GM12878 (cell line): ENCODE results near the gene ROR2. TPM values are rescaled to one million over a fixed set of nuclear protein-coding genes. Genes with fewer than 3 reads are reported as not detected.

Source experiments
- ATAC-seq: fragments of 200-7000 bp; cut with Tn5 transposase; 3 replicates; pipeline ENCODE4 v1.9.1; 2020; ENCODE audit warnings: mild to moderate bottlenecking, moderate library complexity
- BruUV-seq: library from RNA; stranded (reverse); fragments of 400-500 nt; replicated peaks from 2 replicates; lab custom pipeline; 2021; lab: Mats Ljungman, UMichigan
- CTCF ChIA-PET: fragments of 300-600 bp; sonication (Branson Sonifier 250); formaldehyde crosslinking; extraction: SDS; loops from one replicate; lab custom pipeline; 2021; ENCODE audit warnings: inconsistent platforms; lab: Yijun Ruan, JAX
- POLR2A ChIA-PET: fragments of 350-600 bp; formaldehyde crosslinking; extraction: SDS; loops from one replicate; lab custom pipeline; 2021; ENCODE audit warnings: inconsistent platforms; lab: Charles Lee
- RAD21 ChIA-PET: fragments of 300-600 bp; sonication (Branson Sonifier 250); formaldehyde crosslinking; loops from one replicate; lab custom pipeline; 2023; ENCODE audit warnings: antibody characterized with exemption; ENCODE audit not compliant: unreplicated experiment; lab: Charles Lee
- SMC1A ChIA-PET: fragments of 300-600 bp; sonication (Branson Sonifier 250); formaldehyde crosslinking; loops from one replicate; lab custom pipeline; 2023; ENCODE audit not compliant: unreplicated experiment, uncharacterized antibody; lab: Charles Lee
- DNase-seq: peaks from one replicate; pipeline ENCODE4 v3.0.0-alpha.2; 2011; ENCODE audit warnings: low read depth, low spot score
- FAIRE-seq: peaks from 3 replicates; lab custom pipeline; 2011; peaks lifted over from hg19 to GRCh38; lab: Jason Lieb, UNC
- H2AFZ ChIP-seq: 2 replicates; pipeline ENCODE4 v1.6.0; 2011; ENCODE audit warnings: low read depth, low read length, control low read depth; ENCODE audit not compliant: control insufficient read depth
- H3K27ac ChIP-seq: 2 replicates; pipeline ENCODE4 v1.5.1; 2011; ENCODE audit warnings: control low read depth; ENCODE audit not compliant: control insufficient read depth, insufficient read depth
- H3K27me3 ChIP-seq, 2 experiments: replicated peaks in 1 of 2; 2 replicates each; pipeline versions ENCODE4 v1.6.0 to v1.6.1; 2011; ENCODE audit warnings: low read length in 1 of 2; ENCODE audit not compliant: control insufficient read depth in 2 of 2, insufficient read depth in 2 of 2
- H3K36me3 ChIP-seq, 2 experiments: 2 replicates each; pipeline ENCODE4 v1.5.1; 2011; ENCODE audit warnings: low read length in 1 of 2; ENCODE audit not compliant: control insufficient read depth in 2 of 2, insufficient read depth in 2 of 2
- H3K4me1 ChIP-seq: 2 replicates; pipeline ENCODE4 v1.6.1; 2011; ENCODE audit warnings: mild to moderate bottlenecking, low read length, moderate library complexity, mixed read lengths; ENCODE audit not compliant: control insufficient read depth, insufficient read depth
- H3K4me2 ChIP-seq: 2 replicates; pipeline ENCODE4 v1.6.0; 2011; ENCODE audit warnings: control low read depth; ENCODE audit not compliant: control insufficient read depth, insufficient read depth
- H3K4me3 ChIP-seq: fragments of 200-600 bp; sonication (generic); 2 replicates; pipeline ENCODE4 v1.5.1; 2016
- H3K79me2 ChIP-seq: 2 replicates; pipeline ENCODE4 v1.6.0; 2011; ENCODE audit warnings: low read length; ENCODE audit not compliant: control insufficient read depth, insufficient read depth
- H3K9ac ChIP-seq: 2 replicates; pipeline ENCODE4 v1.8.0; 2011; ENCODE audit warnings: low read length, control low read depth, mixed read lengths; ENCODE audit not compliant: control insufficient read depth, insufficient read depth
- H3K9me3 ChIP-seq: replicated peaks from 3 replicates; pipeline ENCODE4 v1.5.1; 2011; ENCODE audit warnings: mild to moderate bottlenecking, low read length; ENCODE audit not compliant: control insufficient read depth, insufficient read depth
- H4K20me1 ChIP-seq: 2 replicates; pipeline ENCODE4 v1.6.0; 2011; ENCODE audit not compliant: control insufficient read depth, insufficient read depth
- CBX5 ChIP-seq: sonication (generic); IDR thresholded peaks from 2 replicates; pipeline ENCODE4 v1.6.1; 2016; ENCODE audit warnings: low read depth, moderate library complexity, mild to moderate bottlenecking, inconsistent platforms
- CTCF ChIP-seq, 3 experiments: IDR thresholded peaks in 2 of 3; conservative IDR thresholded peaks in 1 of 3; 2 replicates each; pipeline ENCODE4 v1.5.1; 2011; ENCODE audit warnings: low read depth in 3 of 3, low read length in 3 of 3, mild to moderate bottlenecking in 3 of 3, control low read depth in 2 of 3, moderate library complexity in 2 of 3, inconsistent platforms in 1 of 3, mixed read lengths in 1 of 3; ENCODE audit not compliant: control insufficient read depth in 2 of 3, insufficient read depth in 1 of 3; ENCODE audit errors: extremely low read depth in 1 of 3
- FOS ChIP-seq: IDR thresholded peaks from 3 replicates; pipeline ENCODE4 v1.6.1; 2011; ENCODE audit warnings: borderline replicate concordance; ENCODE audit not compliant: insufficient read length; ENCODE audit errors: extremely low read depth
- IRF5 ChIP-seq: fragments of 450-650 bp; IDR thresholded peaks from 2 replicates; pipeline ENCODE4 v1.6.1; 2017; ENCODE audit warnings: borderline replicate concordance
- NBN ChIP-seq: fragments of 450-650 bp; IDR thresholded peaks from 2 replicates; pipeline ENCODE4 v1.6.1; 2016
- NRF1 ChIP-seq: conservative IDR thresholded peaks from 2 replicates; pipeline ENCODE4 v1.6.1; 2011; ENCODE audit warnings: mild to moderate bottlenecking, low read depth, low read length, improper control_type of control experiment
- RAD51 ChIP-seq: fragments of 450-650 bp; IDR thresholded peaks from 2 replicates; pipeline ENCODE4 v1.6.1; 2016; ENCODE audit warnings: moderate library complexity, mild to moderate bottlenecking, inconsistent platforms
- SMC3 ChIP-seq: IDR thresholded peaks from 2 replicates; pipeline ENCODE4 v1.6.1; 2011; ENCODE audit warnings: low read length, improper control_type of control experiment, borderline replicate concordance
- SRF ChIP-seq, 2 experiments: IDR thresholded peaks; 2 replicates each; pipeline ENCODE4 v1.6.1; 2011; ENCODE audit warnings: low read depth in 2 of 2, low read length in 2 of 2, mild to moderate bottlenecking in 1 of 2, moderate library complexity in 1 of 2
- SUZ12 ChIP-seq: fragments of 200-600 bp; sonication (generic); IDR thresholded peaks from one replicate; pipeline ENCODE4 v1.6.1; 2018; ENCODE audit warnings: antibody characterized with exemption, mild to moderate bottlenecking; ENCODE audit not compliant: unreplicated experiment
- TCF12 ChIP-seq: IDR thresholded peaks from 2 replicates; pipeline ENCODE4 v1.6.1; 2011; ENCODE audit warnings: low read depth, mild to moderate bottlenecking, low read length
- TCF3 ChIP-seq: IDR thresholded peaks from 2 replicates; pipeline ENCODE4 v1.6.1; 2012; ENCODE audit warnings: low read depth, mild to moderate bottlenecking, low read length, borderline replicate concordance; ENCODE audit not compliant: insufficient read depth
- USF1 ChIP-seq: IDR thresholded peaks from 2 replicates; pipeline ENCODE4 v1.6.1; 2011; ENCODE audit warnings: borderline replicate concordance, low read depth, mild to moderate bottlenecking, moderate library complexity, mixed read lengths, low read length; ENCODE audit not compliant: insufficient read depth; ENCODE audit errors: extremely low read length
- ZNF687 ChIP-seq: fragments of 450-650 bp; IDR thresholded peaks from 2 replicates; pipeline ENCODE4 v1.6.1; 2017; ENCODE audit warnings: mild to moderate bottlenecking, moderate library complexity
- ZSCAN29 ChIP-seq: fragments of 450-650 bp; IDR thresholded peaks from 2 replicates; pipeline ENCODE4 v1.6.1; 2017; ENCODE audit warnings: mild to moderate bottlenecking, moderate library complexity
- WGBS: methylation state at CpG from one replicate; pipeline ENCODE4 v1.1.6; 2016; ENCODE audit warnings: low lambda C conversion rate; ENCODE audit not compliant: insufficient replicate concordance, insufficient coverage; ENCODE audit errors: missing lambda C conversion rate; 5-methylcytosine and 5-hydroxymethylcytosine counted together
- in situ Hi-C: fragments of 300-500 bp; cut with MboI; formaldehyde crosslinking; loops from 9 replicates; pipeline ENCODE4 v1.14.3; 2018; ENCODE audit warnings: mixed read lengths
- intact Hi-C: fragments of 100-400 bp; cut with micrococcal nuclease; formaldehyde crosslinking; loops from one replicate; pipeline ENCODE4 v1.14.2; 2022; ENCODE audit not compliant: unreplicated experiment
- polyA plus RNA-seq, 11 experiments: library from polyadenylated mRNA; depleted of rRNA in 4 of 11; unstranded in 6 of 11; stranded (reverse) in 5 of 11; fragments of >200 nt; fragmentation: Nextera tagmentation in 4 of 11; fragmentation: Illumina TruSeq in 1 of 11; extraction: Ambion mirVana in 4 of 11; extraction: Trizol in 1 of 11; gene quantifications; 1 replicate in 1 of 11; 2 replicates in 10 of 11; pipeline versions ENCODE4 v1.2.1 to v1.2.3, GENCODE V29; 2011 to 2016; ENCODE audit warnings: inconsistent platforms in 2 of 11, missing spikeins in 2 of 11, low read depth in 1 of 11
- total RNA-seq, 4 experiments: library from RNA; depleted of rRNA in 3 of 4; stranded (reverse); fragments of >200 nt in 3 of 4; fragmentation: Illumina TruSeq in 1 of 4; extraction: Trizol in 1 of 4; gene quantifications; 2 replicates each; pipeline versions ENCODE4 v1.2.1 to v1.2.3, GENCODE V29; 2013 to 2021

ROR2 gene
- total and polyA plus RNA-seq, 10 of the 15 experiments (the other 5 are each of a cell fraction or from before 2014, with no cell fraction given), result 0.03 to 0.05 TPM; not detected in 8

GRCh38 chr9:91978740-91979414 lies 28.8 kb upstream of the ROR2 start:
- POLR2A ChIA-PET, result no interaction called here
- RAD21 ChIA-PET, result no interaction called here
- in situ Hi-C loops, result no loop called here
- no peaks in the 10 kb centered on the region for H3K4me1 ChIP-seq
- ATAC-seq (peak; percentile 52; the same call in 2 of the 3 replicates), DNase-seq (no peak), FAIRE-seq (peak; percentile 38)
- H3K4me3 ChIP-seq, result no peak overlapping the region
- WGBS, result 10% methylated on average over 6 of the region's 6 CpGs
- H3K36me3 ChIP-seq, result no peaks in the 10 kb centered on the region
- no peak overlapping the region for H3K4me2 ChIP-seq
- no peaks in the 10 kb centered on the region for H3K9me3 ChIP-seq
- intact Hi-C loops, result loop anchor here (1.0 kb wide), 1 partner anchor 204 kb away; no protein-coding TSS in a partner anchor
- no peaks in the 10 kb centered on the region for H4K20me1 ChIP-seq
- SMC1A ChIA-PET, result interaction anchor here (0.9 kb wide), 1 partner anchor 9 kb away, joined by 3 read pairs; no protein-coding TSS in a partner anchor
- CTCF ChIA-PET, result interaction anchor here (0.6 to 1.0 kb wide), 2 partner anchors 203 to 1062 kb away, joined by 3 read pairs; no protein-coding TSS in a partner anchor
- H3K27ac ChIP-seq, result no peak overlapping the region
- H3K79me2 ChIP-seq, result no peaks in the 10 kb centered on the region
- peaks cover 0 to 1% of the 10 kb centered on the region in 2 experiments; a peak in 1 of 4 replicates for H3K27me3 ChIP-seq
- no TSS peak for BruUV-seq
- no peak overlapping the region for H3K9ac ChIP-seq
- no peak overlapping the region for H2AFZ ChIP-seq
- TF ChIP-seq NBN, result no peak
- no peak for TF ChIP-seq CBX5
- peak; percentile 37; the same call in 1 of the 2 replicates for TF ChIP-seq SMC3
- TF ChIP-seq RAD51, result no peak
- no peak for TF ChIP-seq SRF (IDR thresholded peaks at IDR 0.05; ENCODE audit: low read depth in 2 of 2, low read length in 2 of 2)
- no peak for TF ChIP-seq ZSCAN29
- TF ChIP-seq ZNF687, result no peak
- no peak for TF ChIP-seq FOS
- TF ChIP-seq NRF1, result no peak
- TF ChIP-seq IRF5, result no peak
- TF ChIP-seq TCF3, result no peak
- TF ChIP-seq SUZ12, result no peak
- no peak for TF ChIP-seq TCF12
- TF ChIP-seq CTCF (IDR thresholded peaks at IDR 0.05 in 2 of 3, conservative IDR thresholded peaks at IDR 0.05 in 1 of 3; ENCODE audit: control insufficient read depth in 2 of 3, extremely low read depth in 1 of 3, insufficient read depth in 1 of 3, low read depth in 3 of 3, low read length in 3 of 3), result peak; percentile 31 to 33 (median 32); a peak in 4 of 6 replicates
- no peak for TF ChIP-seq USF1
